ENCODE measurements around the gene ZNF564. TPM values are rescaled to one million over a fixed set of nuclear protein-coding genes. Genes with fewer than 3 reads are reported as not detected.

Gene ZNF564
- total and polyA plus RNA-seq, 10 of the 15 experiments (the other 5 are each of a cell fraction or from before 2014, with no cell fraction given) = 1.5 to 8.9 (median 5.4) TPM

DNA sequence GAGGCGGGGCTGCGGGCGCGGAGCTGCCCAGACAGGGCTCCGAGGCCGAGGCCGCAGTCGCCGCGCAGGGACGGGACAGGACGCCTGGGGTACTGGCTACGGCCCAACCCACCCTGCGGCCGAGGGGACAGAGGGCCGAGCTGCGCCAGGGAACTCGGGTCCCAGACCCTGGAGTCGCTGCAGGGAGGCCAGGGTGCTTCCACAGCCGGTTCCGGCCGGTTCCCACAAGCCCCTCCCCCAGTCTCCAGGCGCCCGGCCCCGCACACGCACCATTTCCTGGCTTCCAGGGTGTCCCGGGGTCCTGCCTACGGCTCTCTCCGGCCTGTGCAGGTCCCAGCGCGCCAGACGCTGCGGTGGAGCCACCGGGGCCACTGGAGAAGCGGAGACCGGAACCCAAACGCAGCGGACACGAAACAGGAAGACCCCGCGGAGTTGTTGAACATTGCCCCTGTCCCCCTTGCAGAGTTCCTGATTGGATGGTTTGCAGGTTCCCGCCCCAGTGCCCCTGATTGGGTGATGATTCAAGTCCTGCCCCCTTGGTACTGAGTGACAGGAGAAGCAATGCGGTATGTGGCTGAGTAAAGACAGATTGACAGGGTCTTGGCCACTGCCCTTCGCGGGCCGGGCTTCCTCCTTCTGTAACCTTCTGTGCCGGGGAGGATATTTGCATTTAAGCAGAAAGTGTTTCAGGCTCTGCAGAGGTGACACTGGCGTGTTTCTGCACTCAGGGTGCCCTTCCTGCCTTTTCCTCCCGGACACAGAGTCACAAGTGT lies at the start of gene ZNF564 (continued):
- TF ChIP-seq MEF2A (IDR thresholded peaks at IDR 0.05; ENCODE audit: insufficient read depth, low read depth, low read length) (no peak), NFXL1 (IDR thresholded peaks at IDR 0.05; ENCODE audit: borderline replicate concordance) (no peak), EP300 (IDR thresholded peaks at IDR 0.05; ENCODE audit: borderline replicate concordance in 1 of 2, control insufficient read depth in 1 of 2, low read depth in 2 of 2, low read length in 2 of 2) (no peak), SPI1 (IDR thresholded peaks at IDR 0.05; ENCODE audit: borderline replicate concordance, insufficient read depth, low read depth, low read length) (peak; percentile 76), ZNF274 (IDR thresholded peaks at IDR 0.05; ENCODE audit: insufficient read depth, insufficient read length) (no peak), RCOR1 (conservative IDR thresholded peaks at IDR 0.05; ENCODE audit: low read depth, low read length) (no peak), KDM1A (IDR thresholded peaks at IDR 0.05; ENCODE audit: borderline replicate concordance) (no peak), FOXK2 (IDR thresholded peaks at IDR 0.05) (peak; percentile 52), RUNX3 (IDR thresholded peaks at IDR 0.05; ENCODE audit: low read length) (peak; percentile 40; the same call in 1 of the 2 replicates), SMAD5 (IDR thresholded peaks at IDR 0.05; ENCODE audit: low read depth) (peak; percentile 72; the same call in 1 of the 2 replicates), IKZF2 (IDR thresholded peaks at IDR 0.05) (peak; percentile 58), BRCA1 (IDR thresholded peaks at IDR 0.05; ENCODE audit: low read depth, low read length) (no peak), ZZZ3 (IDR thresholded peaks at IDR 0.05; ENCODE audit: control insufficient read depth, insufficient read length, low read depth) (no peak), BHLHE40 (IDR thresholded peaks at IDR 0.05; ENCODE audit: borderline replicate concordance in 1 of 2, low read depth in 2 of 2, low read length in 1 of 2) (no peak; a peak in 1 of 4 replicates)
- TF ChIP-seq, protein P1, sequence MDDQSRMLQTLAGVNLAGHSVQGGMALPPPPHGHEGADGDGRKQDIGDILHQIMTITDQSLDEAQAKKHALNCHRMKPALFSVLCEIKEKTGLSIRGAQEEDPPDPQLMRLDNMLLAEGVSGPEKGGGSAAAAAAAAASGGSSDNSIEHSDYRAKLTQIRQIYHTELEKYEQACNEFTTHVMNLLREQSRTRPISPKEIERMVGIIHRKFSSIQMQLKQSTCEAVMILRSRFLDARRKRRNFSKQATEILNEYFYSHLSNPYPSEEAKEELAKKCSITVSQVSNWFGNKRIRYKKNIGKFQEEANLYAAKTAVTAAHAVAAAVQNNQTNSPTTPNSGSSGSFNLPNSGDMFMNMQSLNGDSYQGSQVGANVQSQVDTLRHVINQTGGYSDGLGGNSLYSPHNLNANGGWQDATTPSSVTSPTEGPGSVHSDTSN (IDR thresholded peaks at IDR 0.05; ENCODE audit: insufficient replicate concordance, low read depth, low read length) = peak; percentile 99
- TF ChIP-seq, protein P2, sequence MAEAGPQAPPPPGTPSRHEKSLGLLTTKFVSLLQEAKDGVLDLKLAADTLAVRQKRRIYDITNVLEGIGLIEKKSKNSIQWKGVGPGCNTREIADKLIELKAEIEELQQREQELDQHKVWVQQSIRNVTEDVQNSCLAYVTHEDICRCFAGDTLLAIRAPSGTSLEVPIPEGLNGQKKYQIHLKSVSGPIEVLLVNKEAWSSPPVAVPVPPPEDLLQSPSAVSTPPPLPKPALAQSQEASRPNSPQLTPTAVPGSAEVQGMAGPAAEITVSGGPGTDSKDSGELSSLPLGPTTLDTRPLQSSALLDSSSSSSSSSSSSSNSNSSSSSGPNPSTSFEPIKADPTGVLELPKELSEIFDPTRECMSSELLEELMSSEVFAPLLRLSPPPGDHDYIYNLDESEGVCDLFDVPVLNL (IDR thresholded peaks at IDR 0.05; ENCODE audit: low read depth, low read length) = no peak
- TF ChIP-seq, protein P3, sequence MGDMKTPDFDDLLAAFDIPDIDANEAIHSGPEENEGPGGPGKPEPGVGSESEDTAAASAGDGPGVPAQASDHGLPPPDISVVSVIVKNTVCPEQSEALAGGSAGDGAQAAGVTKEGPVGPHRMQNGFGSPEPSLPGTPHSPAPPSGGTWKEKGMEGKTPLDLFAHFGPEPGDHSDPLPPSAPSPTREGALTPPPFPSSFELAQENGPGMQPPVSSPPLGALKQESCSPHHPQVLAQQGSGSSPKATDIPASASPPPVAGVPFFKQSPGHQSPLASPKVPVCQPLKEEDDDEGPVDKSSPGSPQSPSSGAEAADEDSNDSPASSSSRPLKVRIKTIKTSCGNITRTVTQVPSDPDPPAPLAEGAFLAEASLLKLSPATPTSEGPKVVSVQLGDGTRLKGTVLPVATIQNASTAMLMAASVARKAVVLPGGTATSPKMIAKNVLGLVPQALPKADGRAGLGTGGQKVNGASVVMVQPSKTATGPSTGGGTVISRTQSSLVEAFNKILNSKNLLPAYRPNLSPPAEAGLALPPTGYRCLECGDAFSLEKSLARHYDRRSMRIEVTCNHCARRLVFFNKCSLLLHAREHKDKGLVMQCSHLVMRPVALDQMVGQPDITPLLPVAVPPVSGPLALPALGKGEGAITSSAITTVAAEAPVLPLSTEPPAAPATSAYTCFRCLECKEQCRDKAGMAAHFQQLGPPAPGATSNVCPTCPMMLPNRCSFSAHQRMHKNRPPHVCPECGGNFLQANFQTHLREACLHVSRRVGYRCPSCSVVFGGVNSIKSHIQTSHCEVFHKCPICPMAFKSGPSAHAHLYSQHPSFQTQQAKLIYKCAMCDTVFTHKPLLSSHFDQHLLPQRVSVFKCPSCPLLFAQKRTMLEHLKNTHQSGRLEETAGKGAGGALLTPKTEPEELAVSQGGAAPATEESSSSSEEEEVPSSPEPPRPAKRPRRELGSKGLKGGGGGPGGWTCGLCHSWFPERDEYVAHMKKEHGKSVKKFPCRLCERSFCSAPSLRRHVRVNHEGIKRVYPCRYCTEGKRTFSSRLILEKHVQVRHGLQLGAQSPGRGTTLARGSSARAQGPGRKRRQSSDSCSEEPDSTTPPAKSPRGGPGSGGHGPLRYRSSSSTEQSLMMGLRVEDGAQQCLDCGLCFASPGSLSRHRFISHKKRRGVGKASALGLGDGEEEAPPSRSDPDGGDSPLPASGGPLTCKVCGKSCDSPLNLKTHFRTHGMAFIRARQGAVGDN (IDR thresholded peaks at IDR 0.05) = 0 out of 2 replicates have a peak, but pooled peaks have one; percentile 27
- TF ChIP-seq, protein P4, sequence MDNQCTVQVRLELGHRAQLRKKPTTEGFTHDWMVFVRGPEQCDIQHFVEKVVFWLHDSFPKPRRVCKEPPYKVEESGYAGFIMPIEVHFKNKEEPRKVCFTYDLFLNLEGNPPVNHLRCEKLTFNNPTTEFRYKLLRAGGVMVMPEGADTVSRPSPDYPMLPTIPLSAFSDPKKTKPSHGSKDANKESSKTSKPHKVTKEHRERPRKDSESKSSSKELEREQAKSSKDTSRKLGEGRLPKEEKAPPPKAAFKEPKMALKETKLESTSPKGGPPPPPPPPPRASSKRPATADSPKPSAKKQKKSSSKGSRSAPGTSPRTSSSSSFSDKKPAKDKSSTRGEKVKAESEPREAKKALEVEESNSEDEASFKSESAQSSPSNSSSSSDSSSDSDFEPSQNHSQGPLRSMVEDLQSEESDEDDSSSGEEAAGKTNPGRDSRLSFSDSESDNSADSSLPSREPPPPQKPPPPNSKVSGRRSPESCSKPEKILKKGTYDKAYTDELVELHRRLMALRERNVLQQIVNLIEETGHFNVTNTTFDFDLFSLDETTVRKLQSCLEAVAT (IDR thresholded peaks at IDR 0.05) = peak; percentile 24; the same call in 1 of the 2 replicates
- TF ChIP-seq, protein P5, sequence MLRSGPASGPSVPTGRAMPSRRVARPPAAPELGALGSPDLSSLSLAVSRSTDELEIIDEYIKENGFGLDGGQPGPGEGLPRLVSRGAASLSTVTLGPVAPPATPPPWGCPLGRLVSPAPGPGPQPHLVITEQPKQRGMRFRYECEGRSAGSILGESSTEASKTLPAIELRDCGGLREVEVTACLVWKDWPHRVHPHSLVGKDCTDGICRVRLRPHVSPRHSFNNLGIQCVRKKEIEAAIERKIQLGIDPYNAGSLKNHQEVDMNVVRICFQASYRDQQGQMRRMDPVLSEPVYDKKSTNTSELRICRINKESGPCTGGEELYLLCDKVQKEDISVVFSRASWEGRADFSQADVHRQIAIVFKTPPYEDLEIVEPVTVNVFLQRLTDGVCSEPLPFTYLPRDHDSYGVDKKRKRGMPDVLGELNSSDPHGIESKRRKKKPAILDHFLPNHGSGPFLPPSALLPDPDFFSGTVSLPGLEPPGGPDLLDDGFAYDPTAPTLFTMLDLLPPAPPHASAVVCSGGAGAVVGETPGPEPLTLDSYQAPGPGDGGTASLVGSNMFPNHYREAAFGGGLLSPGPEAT (IDR thresholded peaks at IDR 0.05; ENCODE audit: low read depth) = peak; percentile 76

Measured in GM12878 (cell line).